Heart left ventricle (tissue), 16 donors: Measurements from ENCODE around the gene SLC25A10. TPM values are rescaled to one million over a fixed set of nuclear protein-coding genes. Genes with fewer than 3 reads are reported as not detected.

Source experiments
- ATAC-seq, 4 donors: fragments of 200-7000 bp; cut with Tn5 transposase; one replicate each; pipeline ENCODE4 v1.9.1; 2020 to 2022; ENCODE audit warnings: moderate library complexity in 4 of 4, mild to moderate bottlenecking in 3 of 4, moderate number of reproducible peaks in 1 of 4
- DNase-seq, 5 donors: peaks; one replicate each; pipeline ENCODE4 v3.0.0-alpha.2; 2020
- H3K27ac ChIP-seq, 12 donors: fragments of 200-600 bp; sonication (generic) in 4 of 12; one replicate each; pipeline versions ENCODE4 v1.5.0 to v1.8.0; 2016 to 2022; ENCODE audit warnings: mild to moderate bottlenecking in 2 of 12
- H3K27me3 ChIP-seq, 9 donors: fragments of 200-600 bp; sonication (generic) in 2 of 9; one replicate each; pipeline versions ENCODE4 v1.5.1 to v1.8.0; 2016 to 2022; ENCODE audit warnings: mild to moderate bottlenecking in 3 of 9
- H3K36me3 ChIP-seq, 9 donors: fragments of 200-600 bp; sonication (generic) in 2 of 9; one replicate each; pipeline versions ENCODE4 v1.5.0 to v1.8.0; 2018 to 2022; ENCODE audit warnings: mild to moderate bottlenecking in 2 of 9
- H3K4me1 ChIP-seq, 12 donors: fragments of 200-600 bp; sonication (generic) in 4 of 12; one replicate each; pipeline versions ENCODE4 v1.5.0 to v1.8.0; 2016 to 2022; ENCODE audit warnings: mild to moderate bottlenecking in 3 of 12
- H3K4me3 ChIP-seq, 12 donors: fragments of 200-600 bp; sonication (generic) in 4 of 12; one replicate each; pipeline versions ENCODE4 v1.5.0 to v1.8.0; 2017 to 2022; ENCODE audit warnings: mild to moderate bottlenecking in 9 of 12, moderate library complexity in 4 of 12
- H3K9me3 ChIP-seq, 12 donors: fragments of 200-600 bp; sonication (generic) in 4 of 12; one replicate each; pipeline versions ENCODE4 v1.5.0 to v1.8.0; 2016 to 2022; ENCODE audit warnings: mild to moderate bottlenecking in 1 of 12
- CTCF ChIP-seq, 12 donors: fragments of 200-600 bp; sonication (generic) in 4 of 12; IDR thresholded peaks; one replicate each; pipeline versions ENCODE4 v1.5.0 to v1.8.0; 2018 to 2022; ENCODE audit warnings: antibody characterized with exemption in 12 of 12, mild to moderate bottlenecking in 5 of 12
- POLR2A ChIP-seq, 2 donors: fragments of 450-650 bp; IDR thresholded peaks; one replicate each; pipeline ENCODE4 v1.6.1; 2017; ENCODE audit warnings: antibody characterized with exemption in 2 of 2, mild to moderate bottlenecking in 2 of 2, moderate library complexity in 2 of 2
- WGBS, 4 donors: extraction: QIAGEN DNeasy Blood & Tissue Kit in 2 of 4; methylation state at CpG; one replicate each; pipeline versions ENCODE4 v1.1.5 to v1.1.7; 2013 to 2018; 5-methylcytosine and 5-hydroxymethylcytosine counted together
- intact Hi-C, 10 donors: fragments of 100-400 bp; cut with DNase I; formaldehyde crosslinking; loops; one replicate each; pipeline versions ENCODE4 v1.11.1 to v1.14.2; 2022
- polyA plus RNA-seq, 2 donors: library from polyadenylated mRNA; stranded (reverse); fragments of 200-250 nt; gene quantifications; one replicate each; pipeline ENCODE4 v1.2.3, GENCODE V29; 2013
- total RNA-seq, 9 donors: library from RNA; depleted of rRNA in 2 of 9; stranded (reverse); fragments of >200 nt in 2 of 9; fragmentation: NEBNext Ultra II Directional in 3 of 9; extraction: Animal tissue kit (Norgen Biotek cat#: 25700) in 3 of 9; gene quantifications; one replicate each; pipeline versions ENCODE4 v1.1.0 to v1.2.4, GENCODE V29; 2016 to 2023
- donor health status: ischemic (EF 13 %, LVEDD 7.1; RV severe dilation, severe dysfunction).
- donor health status: healthy with polysubstance abuse.
- donor health status: DM: no; HTN: yes; CAD: no.
- donor health status: DM: no; HTN: no; CAD: no.
- donor health status: ischemic (EF 25% LVEDD 6.9; RV normal size, moderate dysfunction).
- donor health status: ischemic (EF 25% LVEDD 5.7; RV mildly dilated, moderate dysfunction).
- donor health status: healthy.
- donor health status: DM: yes; HTN: yes; CAD: no.
- donor health status: ischemic (EF 35%, LVEDD 5.7; RV mildly dilated, moderate dysfunction).
- donor health status: nonischemic (EF 11% LVEDD 7.7; RV severe dilation, severe dysfunction).
- donor health status: DM: yes; HTN: yes; CAD: no.
- donor health status: PGD.
- donor health status: ischemic (EF 29% LVEDD 5.4; RV normal size, mild dysfunction).
- donor health status: nonischemic (EF 23%, LVEDD 6.1; RV moderate dilation, normal function).

The SLC25A10 gene
- total and polyA plus RNA-seq, 11 donors: 7.0 to 17.9 (median 9.4) TPM

- H3K27ac ChIP-seq: peak overlapping the region in 1 of 12 donors; percentile 2
- peaks cover 0 to 18% (median 4%) of the 10 kb centered on the region in 9 donors for H3K36me3 ChIP-seq
- TF ChIP-seq POLR2A (IDR thresholded peaks at IDR 0.05) (no peak), CTCF (IDR thresholded peaks at IDR 0.05) (no peak)
- 67 to 74% (median 72%) methylated on average over 11 of the region's 11 CpGs for WGBS, 4 donors
- no peak overlapping the region for H3K4me3 ChIP-seq
- H3K4me1 ChIP-seq: peaks cover 5 to 41% (median 20%) of the 10 kb centered on the region in 12 donors
- DNase-seq (no peak), ATAC-seq (no peak)
- H3K27me3 ChIP-seq: no peaks in the 10 kb centered on the region
- intact Hi-C loops: no loop called here
- H3K9me3 ChIP-seq: no peaks in the 10 kb centered on the region
These were observed 31.9 kb upstream of the SLC25A10 start for GRCh38 chr17:81680150-81680549.

- no peak overlapping the region for H3K27ac ChIP-seq
- peaks cover 5 to 45% (median 26%) of the 10 kb centered on the region in 12 donors for H3K4me1 ChIP-seq
- WGBS, 4 donors: 60 to 72% (median 67%) methylated on average over 17 of the region's 17 CpGs
- DNase-seq: peak in 1 of 5 donors; percentile 48
- no peak for ATAC-seq
- intact Hi-C loops: loop anchor here in 1 of 10 donors (2.0 kb wide), 1 partner anchor 15 kb away; the partner anchor contains the start of genes CCDC137 and OXLD1
- peaks cover 0 to 33% (median 13%) of the 10 kb centered on the region in 9 donors for H3K36me3 ChIP-seq
- TF ChIP-seq POLR2A (IDR thresholded peaks at IDR 0.05): no peak
- TF ChIP-seq CTCF (IDR thresholded peaks at IDR 0.05): no peak
- no peaks in the 10 kb centered on the region for H3K9me3 ChIP-seq
- H3K4me3 ChIP-seq: no peak overlapping the region
- H3K27me3 ChIP-seq: no peaks in the 10 kb centered on the region
These were observed 30.4 kb upstream of the SLC25A10 start for GRCh38 chr17:81681672-81682071.

GRCh38 chr17:81682565-81683207, 29.4 kb upstream of the SLC25A10 start:
- peaks cover 5 to 45% (median 26%) of the 10 kb centered on the region in 12 donors for H3K4me1 ChIP-seq
- H3K36me3 ChIP-seq: peaks cover 0 to 43% (median 21%) of the 10 kb centered on the region in 9 donors
- H3K9me3 ChIP-seq: no peaks in the 10 kb centered on the region
- 34 to 40% (median 39%) methylated on average over 17 to 19 of the region's 19 CpGs for WGBS, 4 donors
- no peak for DNase-seq
- H3K27me3 ChIP-seq: no peaks in the 10 kb centered on the region
- intact Hi-C loops: loop anchor here in 1 of 10 donors (2.0 kb wide), 1 partner anchor 16 kb away; the partner anchor contains the start of genes CCDC137 and OXLD1
- TF ChIP-seq CTCF (IDR thresholded peaks at IDR 0.05): no peak
- TF ChIP-seq POLR2A (IDR thresholded peaks at IDR 0.05): no peak
- H3K4me3 ChIP-seq: peak overlapping the region; percentile 85 to 100 (median 92)
- no peak for ATAC-seq
- H3K27ac ChIP-seq: peak overlapping the region in 9 of 12 donors; percentile 80 to 91 (median 85)

GRCh38 chr17:81683208-81683583, 28.9 kb upstream of the SLC25A10 start:
- Histone ChIP-seq H3K9me3 (no peaks in the 10 kb centered on the region), H3K36me3 (peaks cover 0 to 48% (median 26%) of the 10 kb centered on the region in 9 donors), H3K4me1 (peaks cover 5 to 45% (median 26%) of the 10 kb centered on the region in 12 donors), H3K4me3 (peak overlapping the region; percentile 85 to 100 (median 92)), H3K27me3 (no peaks in the 10 kb centered on the region), H3K27ac (peak overlapping the region; percentile 34 to 91 (median 84))
- intact Hi-C loops: loop anchor here in 1 of 10 donors (2.0 kb wide), 1 partner anchor 16 kb away; the partner anchor contains the start of genes CCDC137 and OXLD1
- 0 to 1% (median 0%) methylated on average over 9 to 37 of the region's 37 CpGs for WGBS, 4 donors
- no peak for TF ChIP-seq CTCF (IDR thresholded peaks at IDR 0.05)
- TF ChIP-seq POLR2A (IDR thresholded peaks at IDR 0.05): no peak
- DNase-seq: no peak
- peak in 2 of 4 donors; percentile 4 to 13 for ATAC-seq
